Type B pancreatic cell (in vitro differentiated cells): ENCODE results near the gene SNX5. TPM values are rescaled to one million over a fixed set of nuclear protein-coding genes. Genes with fewer than 3 reads are reported as not detected.
"Not testable (repeated sequence)": the region's sequence is repeated elsewhere in the genome, so short reads cannot be mapped to it uniquely, and the experiment has no call there.

Experiments used
- DNase-seq: peaks from one replicate; pipeline ENCODE4 v3.0.0; 2021; ENCODE audit warnings: mixed read lengths; ENCODE audit not compliant: unreplicated experiment; ENCODE audit errors: extremely low spot score
- H3K27ac Mint-ChIP-seq: 2 replicates; pipeline ENCODE4 v1.8.0; 2021; ENCODE audit warnings: mild to moderate bottlenecking, mixed read lengths
- H3K27me3 Mint-ChIP-seq: 2 replicates; pipeline ENCODE4 v1.8.0; 2021; ENCODE audit warnings: mixed read lengths
- H3K36me3 Mint-ChIP-seq: 2 replicates; pipeline ENCODE4 v1.8.0; 2021; ENCODE audit warnings: mixed read lengths
- H3K4me1 Mint-ChIP-seq: one replicate; pipeline ENCODE4 v1.8.0; 2021; ENCODE audit warnings: mixed read lengths; ENCODE audit not compliant: unreplicated experiment
- H3K4me3 Mint-ChIP-seq: 2 replicates; pipeline ENCODE4 v1.8.0; 2021; ENCODE audit warnings: mild to moderate bottlenecking, mixed read lengths
- H3K9me3 Mint-ChIP-seq: 2 replicates; pipeline ENCODE4 v1.8.0; 2021; ENCODE audit warnings: mixed read lengths
- CTCF ChIP-seq: fragments of 200-600 bp; sonication (generic); conservative IDR thresholded peaks from 2 replicates; pipeline ENCODE4 v1.5.0; 2021; ENCODE audit warnings: antibody characterized with exemption, mild to moderate bottlenecking
- total RNA-seq: library from RNA; stranded (reverse); gene quantifications from 2 replicates; pipeline ENCODE4 v1.2.1, GENCODE V29; 2021; ENCODE audit warnings: low replicate concordance

SNX5 gene
- total RNA-seq, 1 donor from 2014 or later = 115 TPM

GRCh38 chr20:17961587-17961940 lies 7.0 kb downstream of the SNX5 start:
- Mint-ChIP-seq H3K27me3 (no peaks in the 10 kb centered on the region), H3K27ac (peak overlapping the region; percentile 51), H3K4me3 (peak overlapping the region; percentile 44), H3K36me3 (peaks cover 26% of the 10 kb centered on the region), H3K9me3 (no peaks in the 10 kb centered on the region), H3K4me1 (peaks cover 75% of the 10 kb centered on the region)
- TF ChIP-seq CTCF = no peak
- no peak for DNase-seq

- DNase-seq = no peak
- H3K9me3 Mint-ChIP-seq = no peaks in the 10 kb centered on the region
- peaks cover 70% of the 10 kb centered on the region for H3K4me1 Mint-ChIP-seq
- no peak for TF ChIP-seq CTCF
- no peaks in the 10 kb centered on the region for H3K27me3 Mint-ChIP-seq
- peaks cover 27% of the 10 kb centered on the region for H3K36me3 Mint-ChIP-seq
- peak overlapping the region; percentile 51 for H3K27ac Mint-ChIP-seq
- H3K4me3 Mint-ChIP-seq = peak overlapping the region; percentile 79
Measured at GRCh38 chr20:17960927-17961586, 7.5 kb downstream of the SNX5 start.

- not testable (repeated sequence) for H3K9me3 Mint-ChIP-seq, H3K4me3 Mint-ChIP-seq, DNase-seq, H3K27me3 Mint-ChIP-seq, H3K27ac Mint-ChIP-seq
- Mint-ChIP-seq H3K36me3 (peaks cover 32% of the 10 kb centered on the region), H3K4me1 (peaks cover 66% of the 10 kb centered on the region)
Measured at GRCh38 chr20:17960400-17960885, 8.2 kb downstream of the SNX5 start.

GRCh38 chr20:17959257-17959627 lies 9.4 kb downstream of the SNX5 start:
- peaks cover 63% of the 10 kb centered on the region for H3K4me1 Mint-ChIP-seq
- H3K9me3 Mint-ChIP-seq = no peaks in the 10 kb centered on the region
- H3K36me3 Mint-ChIP-seq = peaks cover 33% of the 10 kb centered on the region

GRCh38 chr20:17958373-17959256 lies 10.0 kb downstream of the SNX5 start:
- H3K36me3 Mint-ChIP-seq = peaks cover 37% of the 10 kb centered on the region
- peak overlapping the region; percentile 75 for H3K27ac Mint-ChIP-seq
- no peaks in the 10 kb centered on the region for H3K27me3 Mint-ChIP-seq

More at GRCh38 chr20:17959257-17959627, 9.4 kb downstream of the SNX5 start:
- no peak for TF ChIP-seq CTCF
- Mint-ChIP-seq H3K27ac (peak overlapping the region; percentile 75), H3K4me3 (peak overlapping the region; percentile 53), H3K27me3 (no peaks in the 10 kb centered on the region)
- DNase-seq = no peak

More at GRCh38 chr20:17958373-17959256, 10.0 kb downstream of the SNX5 start:
- H3K4me1 Mint-ChIP-seq = peaks cover 60% of the 10 kb centered on the region
- no peaks in the 10 kb centered on the region for H3K9me3 Mint-ChIP-seq
- no peak for TF ChIP-seq CTCF
- H3K4me3 Mint-ChIP-seq = peak overlapping the region; percentile 29
- DNase-seq = no peak
